GM21367 (cell line): ENCODE measurements around the gene MAP3K20.
"Not testable (repeated sequence)": the region's sequence is repeated elsewhere in the genome, so short reads cannot be mapped to it uniquely, and the experiment has no call there.

Experiments
- ATAC-seq: cut with Tn5 transposase; IDR thresholded peaks from one replicate; pipeline ENCODE4 v1.9.1; 2021; ENCODE audit not compliant: unreplicated experiment

MAP3K20 gene

DNA sequence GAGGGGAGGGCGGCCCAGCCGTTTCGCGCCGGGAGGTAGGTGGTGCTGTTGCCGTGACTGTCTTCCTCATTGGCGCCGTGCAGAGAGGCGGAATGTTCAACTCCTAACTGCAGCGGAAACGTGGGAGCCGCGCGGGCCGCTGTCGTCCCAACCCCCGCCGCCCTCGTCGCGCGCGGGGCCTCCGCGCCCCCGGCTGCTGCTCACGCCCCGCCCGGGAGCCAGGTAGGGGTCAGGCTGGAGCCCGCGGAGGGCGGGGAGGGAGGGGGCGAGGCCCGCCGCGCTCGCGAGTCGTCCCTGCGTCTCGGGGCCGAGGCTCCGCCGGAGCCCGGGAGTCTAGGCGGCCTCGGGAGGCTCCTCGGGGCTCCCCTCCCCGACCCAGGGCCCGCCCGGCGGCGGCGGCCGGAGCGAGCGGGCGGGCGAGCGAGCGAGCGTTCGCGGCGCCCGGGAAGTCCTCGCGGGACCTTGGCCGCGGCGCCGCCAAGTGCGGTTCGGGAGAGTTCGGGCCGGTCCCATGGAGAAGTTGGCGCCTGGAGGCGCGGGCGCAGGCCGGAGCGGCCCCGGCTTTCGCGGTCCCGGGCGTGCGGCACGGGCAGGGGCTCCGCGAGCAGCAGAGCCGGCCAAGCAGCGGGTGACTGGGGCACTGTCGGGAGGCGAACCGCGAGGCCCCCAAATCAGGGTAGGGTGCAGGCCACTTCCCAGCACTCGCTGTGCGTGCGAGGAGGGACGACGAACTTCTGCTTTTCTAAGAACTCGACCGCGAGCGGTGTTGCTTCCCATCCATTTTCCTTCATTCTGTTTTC is at the start of gene MAP3K20:
TSS of gene MAP3K20 (plus strand) at position 66 of the 800 bp plus-strand sequence. CDS start 15,186 bp downstream, outside the sequence.
- peak; percentile 57 for ATAC-seq

DNA sequence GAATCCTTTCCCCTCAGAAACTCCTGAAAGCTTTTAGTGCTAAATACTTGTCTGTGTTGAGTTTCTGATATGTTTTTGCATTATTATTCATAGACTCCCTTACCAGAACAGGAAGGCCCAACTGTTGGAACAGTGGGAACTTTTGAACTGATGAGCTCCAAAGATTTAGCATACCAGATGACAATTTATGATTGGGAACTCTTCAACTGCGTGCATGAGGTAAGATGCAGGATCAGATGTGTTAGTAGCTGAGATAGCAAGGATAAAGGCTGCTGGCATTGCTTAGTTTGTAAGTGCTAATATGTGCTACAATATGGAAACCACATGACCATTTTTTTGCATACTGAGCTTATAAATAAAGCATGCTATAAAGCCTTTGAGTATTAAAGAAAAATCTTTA is 49.2 kb upstream of the MAP3K20 start:
- ATAC-seq = no peak

DNA sequence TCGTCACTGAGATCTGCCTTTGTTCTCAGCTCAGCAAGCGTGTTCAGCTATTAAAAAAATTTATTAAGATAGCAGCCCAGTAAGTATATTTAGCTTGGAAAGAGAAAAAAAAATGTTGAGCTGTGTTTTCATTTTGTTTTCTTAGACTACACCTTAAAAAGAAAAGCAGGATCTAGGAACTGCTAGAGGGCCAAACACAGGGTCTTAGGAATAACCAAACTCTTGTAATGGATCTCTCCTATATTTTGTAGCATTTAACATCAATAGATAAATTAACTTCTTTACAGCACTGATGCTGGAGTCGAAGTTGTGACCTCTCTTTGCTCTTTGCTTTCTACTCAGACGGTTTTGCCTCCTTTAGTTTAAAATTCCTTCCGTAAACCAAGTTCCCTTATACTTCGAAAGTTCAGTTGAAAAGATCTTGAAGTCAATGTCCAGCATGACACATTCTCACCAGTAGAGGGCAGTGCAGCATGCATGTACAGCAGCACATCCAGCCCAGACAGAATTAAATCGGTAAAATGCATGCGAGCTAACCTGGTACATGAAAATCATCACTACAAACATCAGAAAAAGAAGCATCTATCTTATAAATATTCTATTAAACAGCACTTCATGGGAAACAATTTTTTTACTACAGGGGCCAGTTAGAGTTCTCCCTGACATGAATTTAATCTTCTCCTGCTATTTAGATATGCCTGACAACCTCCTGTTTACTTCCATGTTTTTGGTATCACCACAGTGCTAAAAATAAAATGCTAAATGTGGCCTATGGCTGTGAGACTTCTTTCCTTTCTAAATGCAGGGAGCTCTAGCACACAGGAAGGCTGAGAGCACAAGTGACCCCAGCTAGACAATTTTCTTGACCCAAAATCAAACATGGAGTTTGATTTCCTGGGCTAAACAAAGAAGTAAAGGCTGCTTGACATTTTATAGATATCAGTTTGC is 48.2 kb upstream of the MAP3K20 start:
- ATAC-seq = peak; percentile 68

DNA sequence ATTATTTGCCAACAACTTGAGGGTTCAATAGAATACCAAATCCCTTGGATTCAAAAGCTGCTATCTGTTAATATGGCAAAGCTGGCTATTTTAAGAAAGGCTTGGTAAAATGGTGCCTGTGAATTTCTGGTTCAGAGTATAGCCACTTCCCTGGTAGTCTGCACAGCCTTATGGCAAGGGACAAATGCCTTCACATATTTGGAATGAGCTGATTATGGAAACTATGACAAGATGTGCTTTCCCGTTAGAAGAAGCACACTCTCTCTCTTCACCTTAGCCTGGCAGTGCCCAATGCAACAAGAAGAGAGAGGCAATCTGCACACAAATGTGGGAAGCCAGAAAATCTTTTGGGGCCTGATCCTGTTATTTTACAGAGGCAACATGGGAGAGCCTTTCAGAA is 47.5 kb upstream of the MAP3K20 start:
- no peak for ATAC-seq

DNA sequence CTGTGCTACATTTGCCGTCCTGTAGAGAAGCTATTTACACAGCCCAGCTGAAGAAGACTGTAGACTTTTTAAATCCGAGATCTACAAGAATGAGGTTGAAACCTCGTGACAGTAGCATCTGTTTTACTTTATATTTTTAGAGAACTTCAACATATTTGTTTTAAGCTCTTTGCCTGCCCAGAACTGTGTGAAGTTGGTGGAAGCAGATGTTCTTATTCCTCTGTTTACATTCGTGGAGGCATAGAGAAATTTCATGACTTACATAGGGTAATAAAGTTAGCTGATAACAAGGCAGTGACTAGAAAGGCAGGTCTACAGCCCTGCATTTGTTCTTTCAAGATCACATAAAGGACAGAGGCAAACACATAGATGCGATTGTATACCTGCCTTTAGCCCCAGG is 47.0 kb upstream of the MAP3K20 start:
- ATAC-seq = no peak

DNA sequence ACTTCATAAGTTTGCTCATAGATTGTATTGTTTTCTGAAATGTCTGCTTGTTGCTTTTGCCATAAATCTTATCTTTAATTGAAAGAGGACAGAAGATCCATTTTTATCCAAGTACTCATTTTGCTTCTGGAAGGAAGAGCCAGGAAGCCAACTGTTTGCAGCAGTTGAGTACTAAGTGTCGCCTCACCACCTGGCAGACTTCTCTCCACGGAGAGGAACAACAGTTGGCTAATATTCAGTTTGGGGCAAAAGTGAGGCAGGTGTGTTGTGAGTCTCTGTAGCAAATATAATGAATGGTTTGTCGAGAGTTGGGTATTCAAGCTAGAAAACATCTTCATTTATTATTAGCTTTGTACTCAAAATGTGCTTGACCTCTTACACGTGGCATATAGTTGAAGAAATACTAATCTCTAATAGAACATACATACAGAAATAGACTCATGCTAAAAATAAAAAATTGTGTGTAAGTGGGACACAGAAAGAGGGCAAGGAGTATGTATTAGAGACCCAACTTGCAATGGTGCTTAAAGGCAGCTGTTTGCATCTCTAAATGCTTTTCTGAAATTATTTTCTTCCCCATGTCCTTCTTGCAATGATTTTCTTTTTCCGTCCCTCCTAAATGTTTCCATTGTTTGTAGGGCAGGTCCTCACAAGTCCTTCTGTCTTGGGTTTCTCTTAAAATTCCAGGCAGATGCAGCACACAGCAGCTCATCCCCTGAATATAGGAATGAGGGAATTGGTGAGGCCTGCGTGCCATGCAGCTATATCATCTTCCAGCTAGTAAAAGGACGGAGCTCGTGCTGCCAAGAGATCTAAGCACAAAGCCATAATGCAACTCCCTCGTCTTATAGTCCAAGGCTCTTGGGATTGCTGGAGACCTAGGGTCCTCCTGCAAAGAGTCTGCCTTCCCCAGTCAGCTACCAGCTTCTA is 44.8 kb upstream of the MAP3K20 start:
- no peak for ATAC-seq

DNA sequence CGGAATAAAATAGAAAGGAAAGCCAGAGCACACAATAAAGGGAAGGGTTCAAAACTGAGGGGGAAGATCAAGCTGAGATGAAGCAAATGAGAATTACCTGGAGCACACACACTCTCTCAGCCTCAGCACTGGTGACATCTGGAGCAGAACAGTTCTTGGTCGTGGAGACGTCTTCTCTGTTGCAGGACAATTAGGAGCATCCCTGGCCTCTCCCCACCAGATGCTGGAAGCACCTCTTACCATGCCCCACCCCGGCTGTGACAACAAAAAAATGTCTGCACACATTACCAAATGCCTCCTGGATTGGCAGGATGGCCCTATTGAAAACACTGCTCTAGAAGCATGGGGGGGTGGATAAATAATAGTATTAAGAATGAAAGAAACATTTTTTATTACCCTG is 43.6 kb upstream of the MAP3K20 start:
- ATAC-seq = no peak

DNA sequence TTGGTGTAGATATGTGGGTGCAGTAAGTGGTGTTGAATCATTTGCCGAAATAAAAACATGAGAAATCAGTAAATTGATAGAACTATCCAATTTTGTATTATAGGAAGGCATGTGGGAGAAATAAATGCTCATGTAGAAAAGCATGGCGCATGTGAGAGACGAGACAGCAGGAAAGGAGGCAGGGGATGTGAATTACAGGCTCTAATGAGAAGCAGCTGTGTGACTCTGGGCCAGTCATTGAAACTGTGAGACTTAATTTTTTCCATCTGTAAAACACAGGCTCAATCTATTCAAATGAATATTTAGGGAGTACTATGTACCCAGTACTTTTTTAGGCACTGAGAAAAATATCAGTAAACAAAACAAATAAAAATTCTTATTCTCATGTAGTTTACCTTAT is 42.6 kb upstream of the MAP3K20 start:
- ATAC-seq = no peak

DNA sequence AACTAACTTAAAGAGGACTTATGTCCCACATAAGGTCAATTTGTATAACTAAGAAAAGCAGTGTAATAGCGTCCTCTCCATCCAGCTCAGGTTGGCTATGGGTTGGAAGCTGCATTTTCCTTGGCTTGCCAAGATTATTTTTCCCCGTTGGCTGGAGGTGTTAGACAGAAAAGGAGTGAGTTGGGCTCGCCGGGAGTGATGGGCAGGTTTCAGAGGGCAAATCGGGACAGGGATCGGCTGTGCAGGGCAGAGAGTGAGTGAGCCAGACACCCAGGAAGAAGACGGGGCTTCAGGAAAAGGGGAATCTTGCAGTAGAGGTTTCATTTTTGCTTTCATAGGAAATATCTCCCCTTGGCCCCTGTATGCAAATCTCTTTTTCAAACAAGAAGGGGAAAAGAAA is 41.5 kb upstream of the MAP3K20 start:
- ATAC-seq = no peak

DNA sequence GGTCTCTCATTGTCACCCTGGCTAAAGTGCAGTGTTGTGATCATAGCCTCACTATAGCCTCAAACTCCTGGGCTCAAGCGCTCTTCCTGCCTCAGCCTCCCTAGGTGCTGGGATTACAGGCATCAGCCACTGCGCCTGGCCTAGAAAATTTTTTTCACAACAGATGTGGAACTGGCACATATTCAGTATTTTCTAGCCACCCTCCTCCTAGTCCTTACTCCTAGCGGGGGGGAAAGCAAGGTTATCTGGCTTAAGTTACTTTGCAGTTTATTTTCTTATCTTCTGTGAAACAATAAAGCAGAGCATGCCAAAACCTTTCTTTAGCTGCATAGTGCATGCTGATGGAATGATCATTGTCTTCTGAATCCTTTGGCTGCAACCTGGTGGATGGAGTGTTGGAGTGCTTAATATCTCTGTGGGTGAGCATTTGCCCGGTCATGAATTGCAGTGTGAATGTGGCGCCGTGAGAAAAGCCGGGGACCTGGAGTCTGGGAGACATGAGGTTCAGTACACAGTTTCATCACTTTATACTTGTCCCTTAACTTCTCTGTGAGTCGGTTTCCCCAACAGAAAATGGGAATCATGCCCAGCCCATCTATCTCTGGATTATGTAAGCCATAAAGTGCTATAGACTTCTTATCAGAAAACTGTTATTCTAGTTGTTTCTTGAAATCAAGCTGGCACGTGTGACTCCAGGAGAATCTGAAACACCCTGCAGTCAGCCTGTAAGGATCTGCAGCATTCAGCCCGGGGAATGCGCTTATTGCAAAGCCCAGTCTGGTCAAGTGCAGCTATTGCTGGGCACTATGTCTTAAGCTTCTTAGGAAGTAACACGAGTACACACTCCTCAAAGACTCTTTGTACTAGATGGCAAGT is 38.2 kb upstream of the MAP3K20 start:
- no peak for ATAC-seq

DNA sequence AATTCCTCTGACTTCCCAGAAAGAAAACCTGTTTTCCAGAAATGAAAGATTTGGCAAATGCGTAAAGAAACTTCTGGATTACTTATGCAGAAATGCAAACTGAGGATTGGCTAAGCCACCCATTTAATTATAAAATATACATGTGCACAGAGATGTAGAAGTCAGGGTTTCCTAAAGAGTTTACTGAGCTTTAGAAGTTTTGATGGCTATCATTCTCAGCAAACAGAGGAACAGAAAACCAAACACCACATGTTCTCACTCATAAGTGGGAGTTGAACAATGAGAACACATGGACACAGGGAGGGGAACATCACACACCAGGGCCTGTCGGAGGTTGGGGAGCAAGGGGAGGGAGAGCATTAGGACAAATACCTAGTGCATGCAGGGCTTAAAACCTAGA is 37.4 kb upstream of the MAP3K20 start:
- ATAC-seq = not testable (repeated sequence)

DNA sequence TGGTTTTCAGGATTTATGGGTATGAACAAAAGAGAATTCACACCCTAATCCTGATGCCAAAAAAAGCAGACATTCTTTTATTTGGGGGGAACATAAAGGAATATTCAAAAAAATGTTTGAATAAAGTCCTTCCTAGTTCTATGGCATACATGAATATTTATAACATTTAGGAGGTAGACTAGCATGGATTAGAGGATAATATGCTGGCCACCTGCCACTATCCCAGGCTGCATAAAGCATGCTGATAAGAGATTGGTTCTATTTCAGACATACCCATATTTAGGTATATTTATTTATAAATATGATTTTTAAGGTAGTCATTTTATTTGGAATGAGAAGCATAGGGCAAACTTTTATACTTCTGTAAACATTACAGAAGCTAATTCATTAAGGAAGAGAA is 34.9 kb upstream of the MAP3K20 start:
- no peak for ATAC-seq

DNA sequence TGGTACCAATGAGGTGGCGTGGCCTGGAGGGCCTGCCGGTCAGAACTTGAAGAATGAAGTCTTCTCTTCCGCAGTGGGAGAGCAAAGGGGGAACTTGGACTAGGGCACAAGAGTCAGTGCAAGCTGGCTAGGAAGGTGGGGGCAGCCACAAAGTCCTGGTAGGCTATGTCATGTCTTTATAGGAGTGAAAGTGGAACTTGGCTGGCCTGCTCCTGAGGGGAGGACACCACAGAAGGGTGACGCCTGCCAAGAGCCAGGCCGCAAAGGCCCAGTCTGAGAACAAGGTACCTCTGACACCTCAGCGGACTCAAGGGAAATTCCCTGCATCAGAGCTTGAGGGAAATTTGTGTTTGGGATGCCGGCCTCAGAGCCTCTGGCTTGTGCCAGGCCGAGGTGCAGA is 32.2 kb upstream of the MAP3K20 start:
- no peak for ATAC-seq

DNA sequence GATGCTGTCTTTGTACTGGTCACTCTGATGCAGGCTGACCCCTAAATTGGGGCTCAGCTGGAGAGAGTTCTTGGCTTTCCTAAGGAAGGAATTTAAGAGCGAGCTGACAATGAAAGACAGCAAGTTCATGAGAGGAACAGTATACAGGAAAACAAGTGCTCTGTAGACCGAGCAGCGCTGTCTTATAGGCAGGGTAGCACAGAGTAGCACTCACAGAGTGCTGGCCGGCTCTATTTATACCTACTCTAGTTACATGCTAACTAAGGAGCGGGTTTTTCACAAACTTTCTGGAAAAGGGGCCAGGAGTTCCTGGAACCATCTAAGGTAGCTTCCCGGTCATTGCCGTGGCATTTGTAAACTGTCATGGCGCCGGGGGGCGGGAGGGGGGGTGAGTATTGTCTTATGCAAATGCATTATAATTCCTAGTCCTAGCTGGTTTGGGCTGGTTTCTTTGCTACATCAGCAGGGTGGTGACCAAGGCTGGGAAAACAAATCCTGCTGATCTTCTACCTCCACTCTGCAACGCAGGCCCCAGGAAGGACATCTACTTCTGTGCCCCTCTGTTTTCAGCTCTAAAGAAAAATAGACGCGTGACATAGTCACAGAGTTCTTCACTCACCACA is 31.6 kb upstream of the MAP3K20 start:
- ATAC-seq = no peak

DNA sequence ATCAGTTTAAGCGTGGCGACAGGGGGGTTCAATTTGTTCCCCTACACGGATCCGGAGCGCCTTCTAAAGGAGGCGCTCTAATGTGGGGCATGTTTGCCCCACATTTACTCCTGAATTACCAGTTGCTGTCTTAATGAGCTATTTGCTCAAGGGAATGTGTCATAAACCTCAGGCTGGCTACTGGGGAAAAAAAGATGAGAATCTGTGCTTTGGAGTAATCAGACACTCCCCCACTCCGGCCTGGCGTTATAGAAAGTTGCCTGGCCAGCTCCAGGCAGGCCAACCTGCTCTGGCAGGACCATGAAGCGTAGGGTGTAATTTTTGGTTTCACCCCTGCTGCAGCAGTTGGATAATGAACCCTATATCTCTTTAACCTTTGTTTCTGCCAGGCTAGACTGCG is 31.0 kb upstream of the MAP3K20 start:
- no peak for ATAC-seq

DNA sequence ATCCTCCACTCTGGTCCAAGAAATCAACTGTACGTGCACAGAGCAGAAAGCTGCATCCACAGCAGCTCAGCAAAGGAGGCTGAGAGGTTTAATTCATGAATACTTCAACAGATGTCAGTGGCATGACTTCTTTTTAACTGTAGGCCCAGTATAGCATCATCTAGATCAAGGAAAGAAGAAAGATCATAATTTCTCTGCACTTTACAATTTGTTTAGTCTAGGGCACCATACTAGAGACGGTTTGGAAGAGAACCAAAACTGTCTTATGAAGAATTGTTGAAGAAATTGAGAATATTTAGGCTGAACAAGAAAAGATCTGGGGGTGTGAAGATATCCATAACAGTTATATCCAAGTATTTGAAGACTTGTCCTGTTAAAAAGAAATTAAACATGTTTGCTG is 30.5 kb upstream of the MAP3K20 start:
- ATAC-seq = no peak

DNA sequence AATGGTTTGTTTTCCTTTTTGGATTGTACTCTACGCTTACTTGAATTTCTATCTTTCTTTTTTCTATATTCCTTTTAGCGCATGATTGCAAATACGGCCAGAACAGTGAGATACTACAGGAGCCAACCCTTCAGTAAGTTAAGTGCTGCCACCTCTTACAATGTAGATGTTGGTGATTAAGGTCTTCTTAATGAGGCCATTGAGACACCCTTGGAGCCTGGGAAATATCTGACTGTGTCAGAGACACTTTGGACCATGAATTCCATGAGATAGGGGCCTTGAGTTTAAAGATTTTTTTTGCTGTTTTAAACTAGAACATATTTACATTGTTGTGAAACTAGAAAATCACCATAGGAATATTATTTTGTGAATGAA is 27.1 kb upstream of the MAP3K20 start:
- no peak for ATAC-seq

DNA sequence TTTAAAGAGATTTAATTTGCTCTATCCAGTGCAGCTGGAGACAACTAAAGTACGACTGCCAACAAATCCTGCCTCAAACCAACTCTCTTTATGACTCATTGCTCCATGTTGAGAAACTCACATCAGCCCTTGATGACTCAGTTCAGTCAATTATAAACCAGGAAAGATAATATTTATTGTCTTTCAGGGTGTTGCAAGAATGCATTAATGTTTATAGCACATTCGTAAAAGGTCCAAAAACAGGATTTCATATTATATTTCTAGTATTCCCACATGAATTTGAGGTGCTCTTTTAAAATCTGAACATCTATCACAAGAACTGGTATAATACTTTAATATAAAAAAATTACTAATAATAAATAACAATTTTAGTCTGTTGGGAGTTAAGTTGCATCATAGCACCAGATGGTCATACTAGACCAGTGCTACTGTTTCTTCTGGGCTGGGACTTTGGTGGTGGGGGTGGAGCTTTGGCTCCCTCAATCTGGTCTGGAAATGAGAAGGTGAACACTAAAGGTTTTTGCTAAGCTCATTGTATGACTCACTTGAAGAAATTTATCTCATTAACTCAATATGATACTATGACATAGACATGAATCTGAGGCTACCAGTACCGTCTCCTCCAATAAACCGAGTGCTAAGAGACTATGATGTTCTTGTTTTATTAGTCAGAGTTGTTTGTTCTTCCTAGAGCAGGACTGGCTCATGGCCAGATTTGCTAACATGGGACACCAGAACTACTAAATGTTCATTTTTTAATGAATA is 26.6 kb upstream of the MAP3K20 start:
- peak; percentile 48 for ATAC-seq

DNA sequence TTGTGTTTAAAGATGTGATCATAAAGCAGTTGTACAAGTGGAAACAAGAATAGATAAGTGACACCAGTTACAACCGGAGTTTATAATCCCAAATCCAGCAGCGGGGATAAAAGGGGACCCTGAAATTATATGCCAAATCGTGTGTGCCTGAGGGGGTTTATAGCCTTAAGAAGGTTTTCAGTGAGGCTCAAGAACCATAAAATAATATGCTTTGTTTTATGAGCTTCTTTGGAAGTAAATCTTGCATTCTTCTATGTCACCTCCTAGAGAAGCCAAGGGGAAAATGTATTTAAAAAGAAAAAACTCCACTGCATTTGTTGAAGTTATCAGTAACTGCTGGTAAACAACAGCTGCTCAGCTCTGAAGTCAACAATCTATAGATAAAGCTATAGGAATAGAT is 25.8 kb upstream of the MAP3K20 start:
- ATAC-seq = no peak
